CD4-positive, CD25-positive, alpha-beta regulatory T cell (primary cell): ENCODE data around the gene CATSPERB. TPM values are rescaled to one million over a fixed set of nuclear protein-coding genes. Genes with fewer than 3 reads are reported as not detected.
"Not testable (repeated sequence)": the region's sequence is repeated elsewhere in the genome, so short reads cannot be mapped to it uniquely, and the experiment has no call there.

Experiments used
- ATAC-seq, 2 donors: fragments of 150-1000 bp; cut with Tn5 transposase; one replicate each; pipeline ENCODE4 v1.10.0; 2021; ENCODE audit warnings: low read depth in 2 of 2, moderate number of reproducible peaks in 2 of 2, moderate library complexity in 1 of 2
- DNase-seq, 3 donors: peaks; one replicate each; pipeline versions ENCODE4 v3.0.0 to v3.0.0-alpha.2; 2012 to 2022; ENCODE audit warnings: mixed read lengths in 1 of 3
- H3K27ac ChIP-seq: one replicate; pipeline ENCODE4 v1.7.0; 2013; ENCODE audit warnings: mild to moderate bottlenecking, low read length; ENCODE audit not compliant: insufficient read depth, poor library complexity, severe bottlenecking
- H3K27me3 ChIP-seq: one replicate; pipeline ENCODE4 v1.7.0; 2013; ENCODE audit warnings: low read length; ENCODE audit not compliant: control insufficient read depth, insufficient read depth
- H3K36me3 ChIP-seq: one replicate; pipeline ENCODE4 v1.7.0; 2013; ENCODE audit warnings: mild to moderate bottlenecking, low read length, moderate library complexity; ENCODE audit not compliant: control insufficient read depth, insufficient read depth
- H3K4me1 ChIP-seq: 2 replicates; pipeline ENCODE4 v1.7.0; 2013; ENCODE audit warnings: mild to moderate bottlenecking, low read length; ENCODE audit not compliant: insufficient read depth, control insufficient read depth, poor library complexity, severe bottlenecking
- H3K4me3 ChIP-seq: one replicate; pipeline ENCODE4 v1.7.0; 2013; ENCODE audit warnings: low read depth, mild to moderate bottlenecking, low read length, moderate library complexity
- H3K9me3 ChIP-seq, 2 experiments: 1 replicate in 1 of 2; 2 replicates in 1 of 2; pipeline ENCODE4 v1.7.0; 2013; ENCODE audit warnings: low read length in 2 of 2, mild to moderate bottlenecking in 1 of 2, moderate library complexity in 1 of 2; ENCODE audit not compliant: control insufficient read depth in 2 of 2
- H3K27ac Mint-ChIP-seq, 3 donors: one replicate each; pipeline ENCODE4 v1.8.0; 2020 to 2022; ENCODE audit warnings: mild to moderate bottlenecking in 3 of 3, mixed read lengths in 3 of 3, moderate library complexity in 2 of 3
- H3K27me3 Mint-ChIP-seq: one replicate; pipeline ENCODE4 v1.8.0; 2022; ENCODE audit warnings: mild to moderate bottlenecking, mixed read lengths
- H3K36me3 Mint-ChIP-seq: one replicate; pipeline ENCODE4 v1.8.0; 2020; ENCODE audit warnings: mixed read lengths
- H3K4me1 Mint-ChIP-seq, 4 donors: one replicate each; pipeline ENCODE4 v1.8.0; 2020 to 2022; ENCODE audit warnings: mixed read lengths in 4 of 4, mild to moderate bottlenecking in 1 of 4
- H3K4me3 Mint-ChIP-seq, 4 donors: one replicate each; pipeline ENCODE4 v1.8.0; 2020 to 2022; ENCODE audit warnings: mild to moderate bottlenecking in 4 of 4, mixed read lengths in 4 of 4, moderate library complexity in 3 of 4
- H3K9me3 Mint-ChIP-seq, 7 donors: one replicate each; pipeline ENCODE4 v1.8.0; 2020 to 2022; ENCODE audit warnings: mixed read lengths in 7 of 7, mild to moderate bottlenecking in 3 of 7, moderate library complexity in 2 of 7
- polyA plus RNA-seq, 4 donors: library from polyadenylated mRNA; unstranded; fragments of 300-500 nt; fragmentation: Illumina TruSeq; gene quantifications; one replicate each; pipeline ENCODE4 v1.2.3, GENCODE V29; 2021
- total RNA-seq: library from RNA; stranded (reverse); gene quantifications from one replicate; pipeline ENCODE4 v1.2.3, GENCODE V29; 2022

Gene CATSPERB
- total and polyA plus RNA-seq, 5 donors from 2014 or later: 0.24 to 2.7 TPM; not detected in 3

GRCh38 chr14:91681893-91682563 lies 49.9 kb downstream of the CATSPERB start:
- Histone ChIP-seq H3K27me3 (peaks cover 2% of the 10 kb centered on the region), H3K4me3 (no peak overlapping the region), H3K27ac (no peak overlapping the region), H3K36me3 (no peaks in the 10 kb centered on the region), H3K4me1 (no peaks in the 10 kb centered on the region), H3K9me3 (peaks cover 0 to 4% of the 10 kb centered on the region in 2 experiments)
- no peak for ATAC-seq
- no peak for DNase-seq
- H3K4me3 Mint-ChIP-seq: no peak overlapping the region
- no peak overlapping the region for H3K27ac Mint-ChIP-seq
- H3K4me1 Mint-ChIP-seq: peaks cover 0 to 4% (median 0%) of the 10 kb centered on the region in 4 donors
- no peaks in the 10 kb centered on the region for H3K27me3 Mint-ChIP-seq
- no peaks in the 10 kb centered on the region for H3K36me3 Mint-ChIP-seq
- H3K9me3 Mint-ChIP-seq: peaks cover 0 to 10% (median 3%) of the 10 kb centered on the region in 7 donors

- Mint-ChIP-seq H3K27me3 (peaks cover 3% of the 10 kb centered on the region), H3K4me1 (peaks cover 0 to 4% (median 0%) of the 10 kb centered on the region in 4 donors), H3K36me3 (no peaks in the 10 kb centered on the region), H3K9me3 (peaks cover 0 to 10% (median 4%) of the 10 kb centered on the region in 7 donors), H3K27ac (no peak overlapping the region), H3K4me3 (no peak overlapping the region)
- Histone ChIP-seq H3K4me3 (no peak overlapping the region), H3K27ac (no peak overlapping the region), H3K9me3 (peaks cover 0 to 4% of the 10 kb centered on the region in 2 experiments), H3K27me3 (peaks cover 2% of the 10 kb centered on the region), H3K4me1 (no peaks in the 10 kb centered on the region), H3K36me3 (no peaks in the 10 kb centered on the region)
- no peak for ATAC-seq
- no peak for DNase-seq
These were observed 50.8 kb downstream of the CATSPERB start for GRCh38 chr14:91681118-91681517.

- Histone ChIP-seq H3K4me1 (no peaks in the 10 kb centered on the region), H3K27me3 (peaks cover 2% of the 10 kb centered on the region), H3K27ac (no peak overlapping the region), H3K9me3 (peaks cover 0 to 4% of the 10 kb centered on the region in 2 experiments), H3K36me3 (no peaks in the 10 kb centered on the region), H3K4me3 (no peak overlapping the region)
- Mint-ChIP-seq H3K4me1 (peaks cover 0 to 4% (median 0%) of the 10 kb centered on the region in 4 donors), H3K9me3 (peaks cover 0 to 9% (median 4%) of the 10 kb centered on the region in 7 donors), H3K27ac (no peak overlapping the region), H3K27me3 (peaks cover 4% of the 10 kb centered on the region), H3K4me3 (no peak overlapping the region), H3K36me3 (no peaks in the 10 kb centered on the region)
- ATAC-seq (no peak), DNase-seq (no peak)
These were observed 52.6 kb downstream of the CATSPERB start for GRCh38 chr14:91679273-91679672.

GRCh38 chr14:91677687-91678086 lies 54.2 kb downstream of the CATSPERB start:
- not testable (repeated sequence) for H3K4me3 ChIP-seq, H3K9me3 Mint-ChIP-seq, H3K9me3 ChIP-seq, H3K4me1 Mint-ChIP-seq, H3K36me3 ChIP-seq, H3K36me3 Mint-ChIP-seq, H3K27me3 ChIP-seq, DNase-seq, H3K27ac Mint-ChIP-seq, H3K4me1 ChIP-seq, H3K27ac ChIP-seq, ATAC-seq, H3K27me3 Mint-ChIP-seq
- H3K4me3 Mint-ChIP-seq: peak overlapping the region in 1 of 4 donors; percentile 10

- peaks cover 2% of the 10 kb centered on the region for H3K27me3 ChIP-seq
- no peaks in the 10 kb centered on the region for H3K4me1 ChIP-seq
- no peak for DNase-seq
- no peak overlapping the region for H3K27ac ChIP-seq
- Mint-ChIP-seq H3K36me3 (no peaks in the 10 kb centered on the region), H3K27ac (no peak overlapping the region), H3K4me3 (no peak overlapping the region), H3K27me3 (peaks cover 4% of the 10 kb centered on the region), H3K9me3 (peaks cover 0 to 8% (median 2%) of the 10 kb centered on the region in 7 donors), H3K4me1 (no peaks in the 10 kb centered on the region)
- ATAC-seq: no peak
- H3K9me3 ChIP-seq: peaks cover 0 to 4% of the 10 kb centered on the region in 2 experiments
- no peak overlapping the region for H3K4me3 ChIP-seq
- H3K36me3 ChIP-seq: no peaks in the 10 kb centered on the region
These were observed 57.0 kb downstream of the CATSPERB start for GRCh38 chr14:91674911-91675310.

- no peaks in the 10 kb centered on the region for H3K36me3 ChIP-seq
- H3K27ac ChIP-seq: no peak overlapping the region
- Mint-ChIP-seq H3K36me3 (peaks cover 6% of the 10 kb centered on the region), H3K27ac (no peak overlapping the region), H3K4me1 (no peaks in the 10 kb centered on the region), H3K9me3 (peaks cover 0 to 6% (median 0%) of the 10 kb centered on the region in 7 donors), H3K27me3 (no peaks in the 10 kb centered on the region), H3K4me3 (no peak overlapping the region)
- no peak overlapping the region for H3K4me3 ChIP-seq
- H3K9me3 ChIP-seq: no peaks in the 10 kb centered on the region
- H3K27me3 ChIP-seq: no peaks in the 10 kb centered on the region
- ATAC-seq (no peak), DNase-seq (no peak)
- H3K4me1 ChIP-seq: no peaks in the 10 kb centered on the region
These were observed 62.0 kb downstream of the CATSPERB start for GRCh38 chr14:91669867-91670266.

- H3K36me3 ChIP-seq, H3K27ac ChIP-seq, H3K4me3 ChIP-seq, H3K27me3 Mint-ChIP-seq, H3K27ac Mint-ChIP-seq, H3K36me3 Mint-ChIP-seq, H3K4me1 Mint-ChIP-seq, H3K27me3 ChIP-seq, DNase-seq, ATAC-seq, H3K9me3 Mint-ChIP-seq, H3K9me3 ChIP-seq, H3K4me1 ChIP-seq: not testable (repeated sequence)
- peak overlapping the region in 1 of 4 donors; percentile 13 for H3K4me3 Mint-ChIP-seq
These were observed 64.8 kb downstream of the CATSPERB start for GRCh38 chr14:91667101-91667500.

- Mint-ChIP-seq H3K4me3 (no peak overlapping the region), H3K27me3 (peaks cover 9% of the 10 kb centered on the region), H3K4me1 (no peaks in the 10 kb centered on the region), H3K36me3 (no peaks in the 10 kb centered on the region), H3K9me3 (peaks cover 0 to 4% (median 0%) of the 10 kb centered on the region in 7 donors), H3K27ac (no peak overlapping the region)
- Histone ChIP-seq H3K27ac (no peak overlapping the region), H3K4me3 (no peak overlapping the region), H3K9me3 (no peaks in the 10 kb centered on the region), H3K27me3 (no peaks in the 10 kb centered on the region), H3K4me1 (no peaks in the 10 kb centered on the region), H3K36me3 (no peaks in the 10 kb centered on the region)
- ATAC-seq: no peak
- no peak for DNase-seq
These were observed 71.1 kb downstream of the CATSPERB start for GRCh38 chr14:91660790-91661189.
